ENCODE results near the gene RCN2. TPM values are rescaled to one million over a fixed set of nuclear protein-coding genes. Genes with fewer than 3 reads are reported as not detected.
A peak's percentile ranks its signal among the peaks of the same experiment; 100 is the strongest.
"Not testable (repeated sequence)": the region's sequence is repeated elsewhere in the genome, so short reads cannot be mapped to it uniquely, and the experiment has no call there.

The RCN2 gene
- 130 and 158 TPM in 2 replicates for total RNA-seq (2014; rRNA removed; shearing (Covaris generic))

- Histone ChIP-seq H3K36me3 (replicated peaks; ENCODE audit: control insufficient read depth, insufficient read depth, low read length) (peaks cover 17% of the 10 kb centered on the region), H3K27me3 (ENCODE audit: control insufficient read depth, insufficient read depth, low read length) (no peaks in the 10 kb centered on the region; the same call in 1 of the 2 replicates), H3K4me3 (ENCODE audit: insufficient read depth, low read depth, low read length) (peak within 1 kb of the TSS; percentile 82)
- peak; percentile 96 for DNase-seq
Measured at GRCh38 chr15:76931397-76932134, at the start of gene RCN2. Gene RCN2, plus strand, starts transcription at chr15:76931749. Its CDS starts 93 bp downstream, at chr15:76931842.

- Histone ChIP-seq H3K4me3 (ENCODE audit: insufficient read depth, low read depth, low read length) (no peak overlapping the region), H3K36me3 (replicated peaks; ENCODE audit: control insufficient read depth, insufficient read depth, low read length) (no peaks in the 10 kb centered on the region), H3K27me3 (ENCODE audit: control insufficient read depth, insufficient read depth, low read length) (no peaks in the 10 kb centered on the region)
- DNase-seq: no peak
Measured at GRCh38 chr15:76885212-76885611, 46.3 kb upstream of the RCN2 start.

- H3K27me3 ChIP-seq (ENCODE audit: control insufficient read depth, insufficient read depth, low read length); H3K36me3 ChIP-seq (replicated peaks; ENCODE audit: control insufficient read depth, insufficient read depth, low read length); DNase-seq; H3K4me3 ChIP-seq (ENCODE audit: insufficient read depth, low read depth, low read length): not testable (repeated sequence)
Measured at GRCh38 chr15:76887280-76888141, 44.0 kb upstream of the RCN2 start.

GRCh38 chr15:76892836-76893235 lies 38.7 kb upstream of the RCN2 start:
- H3K4me3 ChIP-seq (ENCODE audit: insufficient read depth, low read depth, low read length); H3K36me3 ChIP-seq (replicated peaks; ENCODE audit: control insufficient read depth, insufficient read depth, low read length); DNase-seq; H3K27me3 ChIP-seq (ENCODE audit: control insufficient read depth, insufficient read depth, low read length): not testable (repeated sequence)

- Histone ChIP-seq H3K27me3 (ENCODE audit: control insufficient read depth, insufficient read depth, low read length) (no peaks in the 10 kb centered on the region), H3K4me3 (ENCODE audit: insufficient read depth, low read depth, low read length) (no peak overlapping the region), H3K36me3 (replicated peaks; ENCODE audit: control insufficient read depth, insufficient read depth, low read length) (no peaks in the 10 kb centered on the region)
- no peak for DNase-seq
Measured at GRCh38 chr15:76894174-76894573, 37.4 kb upstream of the RCN2 start.

GRCh38 chr15:76898102-76898501 lies 33.4 kb upstream of the RCN2 start:
- H3K27me3 ChIP-seq (ENCODE audit: control insufficient read depth, insufficient read depth, low read length): no peaks in the 10 kb centered on the region
- no peak for DNase-seq
- no peak overlapping the region for H3K4me3 ChIP-seq (ENCODE audit: insufficient read depth, low read depth, low read length)
- no peaks in the 10 kb centered on the region for H3K36me3 ChIP-seq (replicated peaks; ENCODE audit: control insufficient read depth, insufficient read depth, low read length)

GRCh38 chr15:76899176-76899930 lies 32.2 kb upstream of the RCN2 start:
- H3K27me3 ChIP-seq (ENCODE audit: control insufficient read depth, insufficient read depth, low read length); H3K4me3 ChIP-seq (ENCODE audit: insufficient read depth, low read depth, low read length); H3K36me3 ChIP-seq (replicated peaks; ENCODE audit: control insufficient read depth, insufficient read depth, low read length); DNase-seq: not testable (repeated sequence)

- not testable (repeated sequence) for DNase-seq; H3K36me3 ChIP-seq (replicated peaks; ENCODE audit: control insufficient read depth, insufficient read depth, low read length); H3K4me3 ChIP-seq (ENCODE audit: insufficient read depth, low read depth, low read length); H3K27me3 ChIP-seq (ENCODE audit: control insufficient read depth, insufficient read depth, low read length)
Measured at GRCh38 chr15:76899931-76900310, 31.6 kb upstream of the RCN2 start.

GRCh38 chr15:76901965-76902364 lies 29.6 kb upstream of the RCN2 start:
- H3K4me3 ChIP-seq (ENCODE audit: insufficient read depth, low read depth, low read length): no peak overlapping the region

GRCh38 chr15:76903251-76903681 lies 28.3 kb upstream of the RCN2 start:
- peaks cover 6% of the 10 kb centered on the region for H3K27me3 ChIP-seq (ENCODE audit: control insufficient read depth, insufficient read depth, low read length)
- H3K36me3 ChIP-seq (replicated peaks; ENCODE audit: control insufficient read depth, insufficient read depth, low read length): no peaks in the 10 kb centered on the region
- no peak overlapping the region for H3K4me3 ChIP-seq (ENCODE audit: insufficient read depth, low read depth, low read length)
- DNase-seq: peak; percentile 30

More at GRCh38 chr15:76901965-76902364, 29.6 kb upstream of the RCN2 start:
- no peak for DNase-seq
- Histone ChIP-seq H3K27me3 (ENCODE audit: control insufficient read depth, insufficient read depth, low read length) (peaks cover 6% of the 10 kb centered on the region), H3K36me3 (replicated peaks; ENCODE audit: control insufficient read depth, insufficient read depth, low read length) (no peaks in the 10 kb centered on the region)

GRCh38 chr15:76904461-76905012 lies 27.0 kb upstream of the RCN2 start:
- Histone ChIP-seq H3K4me3 (ENCODE audit: insufficient read depth, low read depth, low read length) (peak overlapping the region; percentile 75), H3K36me3 (replicated peaks; ENCODE audit: control insufficient read depth, insufficient read depth, low read length) (no peaks in the 10 kb centered on the region), H3K27me3 (ENCODE audit: control insufficient read depth, insufficient read depth, low read length) (peaks cover 6% of the 10 kb centered on the region)
- DNase-seq: no peak

- H3K36me3 ChIP-seq (replicated peaks; ENCODE audit: control insufficient read depth, insufficient read depth, low read length): no peaks in the 10 kb centered on the region
- peak within 1 kb of the TSS; percentile 75 for H3K4me3 ChIP-seq (ENCODE audit: insufficient read depth, low read depth, low read length)
- H3K27me3 ChIP-seq (ENCODE audit: control insufficient read depth, insufficient read depth, low read length): peaks cover 6% of the 10 kb centered on the region
- peak; percentile 95 for DNase-seq
Measured at GRCh38 chr15:76905013-76905839, 26.3 kb upstream of the RCN2 start, which contains the start of gene SCAPER. Gene SCAPER, minus strand, starts transcription at chr15:76905340. Its CDS starts 21,523 bp downstream, at chr15:76883817.

GRCh38 chr15:76905855-76906254 lies 25.7 kb upstream of the RCN2 start:
- peaks cover 6% of the 10 kb centered on the region for H3K27me3 ChIP-seq (ENCODE audit: control insufficient read depth, insufficient read depth, low read length)
- peak overlapping the region; percentile 75; the same call in 1 of the 2 replicates for H3K4me3 ChIP-seq (ENCODE audit: insufficient read depth, low read depth, low read length)
- H3K36me3 ChIP-seq (replicated peaks; ENCODE audit: control insufficient read depth, insufficient read depth, low read length): no peaks in the 10 kb centered on the region
- peak; percentile 24 for DNase-seq
